ENCODE data around the gene SMARCC1.

The SMARCC1 gene

DNA sequence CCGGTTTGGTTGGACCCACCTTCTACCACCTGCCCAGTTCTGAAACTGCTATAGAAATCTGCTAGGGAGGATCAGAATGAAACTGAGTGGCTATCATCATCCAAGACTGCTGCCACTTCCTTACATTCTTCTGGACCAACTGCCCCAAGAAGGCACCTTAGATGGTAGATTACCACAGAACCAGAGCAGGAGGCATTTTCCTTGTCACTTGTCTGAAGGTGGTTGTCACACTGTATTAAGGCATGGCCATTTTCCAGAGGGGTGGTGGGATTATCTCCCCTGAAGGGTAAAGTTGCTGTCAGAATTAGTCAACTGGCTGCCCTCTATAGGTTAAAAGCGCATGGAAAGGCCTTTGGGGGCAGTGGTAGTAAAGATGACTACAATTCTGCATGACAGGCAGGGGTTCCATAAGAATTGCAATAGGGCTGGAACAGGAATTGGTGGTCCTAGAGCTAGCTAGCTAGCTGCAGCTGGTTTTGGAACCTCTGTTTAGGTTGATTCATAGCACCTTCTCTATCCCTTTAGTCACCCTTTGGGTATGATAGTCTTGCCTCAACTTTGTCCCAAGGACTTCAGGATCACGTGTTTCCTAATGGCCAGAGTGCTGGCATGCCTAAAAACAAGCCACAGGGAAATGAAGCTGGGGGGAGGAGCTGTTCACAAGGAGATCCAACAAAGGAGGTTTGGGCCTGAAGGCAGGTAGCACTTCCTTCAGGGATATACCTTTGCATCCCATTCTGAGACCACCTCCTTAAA is 198.2 kb downstream of the SMARCC1 start:
- TF ChIP-seq, protein P1, sequence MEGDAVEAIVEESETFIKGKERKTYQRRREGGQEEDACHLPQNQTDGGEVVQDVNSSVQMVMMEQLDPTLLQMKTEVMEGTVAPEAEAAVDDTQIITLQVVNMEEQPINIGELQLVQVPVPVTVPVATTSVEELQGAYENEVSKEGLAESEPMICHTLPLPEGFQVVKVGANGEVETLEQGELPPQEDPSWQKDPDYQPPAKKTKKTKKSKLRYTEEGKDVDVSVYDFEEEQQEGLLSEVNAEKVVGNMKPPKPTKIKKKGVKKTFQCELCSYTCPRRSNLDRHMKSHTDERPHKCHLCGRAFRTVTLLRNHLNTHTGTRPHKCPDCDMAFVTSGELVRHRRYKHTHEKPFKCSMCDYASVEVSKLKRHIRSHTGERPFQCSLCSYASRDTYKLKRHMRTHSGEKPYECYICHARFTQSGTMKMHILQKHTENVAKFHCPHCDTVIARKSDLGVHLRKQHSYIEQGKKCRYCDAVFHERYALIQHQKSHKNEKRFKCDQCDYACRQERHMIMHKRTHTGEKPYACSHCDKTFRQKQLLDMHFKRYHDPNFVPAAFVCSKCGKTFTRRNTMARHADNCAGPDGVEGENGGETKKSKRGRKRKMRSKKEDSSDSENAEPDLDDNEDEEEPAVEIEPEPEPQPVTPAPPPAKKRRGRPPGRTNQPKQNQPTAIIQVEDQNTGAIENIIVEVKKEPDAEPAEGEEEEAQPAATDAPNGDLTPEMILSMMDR (IDR thresholded peaks at IDR 0.05; ENCODE audit: insufficient read depth, low read depth, low read length, missing control alignments), result no peak
- H3K4me3 ChIP-seq (ENCODE audit: low read length), result no peak overlapping the region
- DNase-seq (ENCODE audit: low read depth), result peak; percentile 54

GRCh38 chr3:47581835-47582234 is 199.9 kb downstream of the SMARCC1 start:
- no peak overlapping the region for H3K4me3 ChIP-seq (ENCODE audit: low read length)
- DNase-seq (ENCODE audit: low read depth), result no peak
- TF ChIP-seq, protein P1 (IDR thresholded peaks at IDR 0.05; ENCODE audit: insufficient read depth, low read depth, low read length, missing control alignments), result no peak

- no peak for DNase-seq (ENCODE audit: low read depth)
These were observed 200.3 kb downstream of the SMARCC1 start for GRCh38 chr3:47581422-47581821.

DNA sequence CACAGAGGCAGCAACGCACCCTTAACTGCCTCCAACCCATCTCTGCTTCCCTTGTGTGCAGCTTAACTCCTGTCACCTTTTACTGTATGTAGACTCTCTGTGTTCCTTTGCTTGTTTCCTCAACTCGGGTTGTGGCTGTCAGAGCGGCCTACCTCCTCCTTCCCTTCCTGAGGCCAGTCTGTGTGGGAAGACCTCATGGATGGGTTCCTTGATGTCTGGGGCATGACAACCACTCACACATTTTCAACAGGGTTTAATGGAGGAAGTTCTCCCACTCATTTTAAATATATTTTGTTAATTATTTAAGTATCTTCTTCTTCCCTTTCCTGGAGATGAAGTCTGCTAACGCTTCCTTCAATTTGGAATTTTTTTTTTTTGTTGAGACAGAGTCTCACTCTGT is 201.2 kb downstream of the SMARCC1 start:
- no peak for DNase-seq (ENCODE audit: low read depth)
- no peak overlapping the region for H3K4me3 ChIP-seq (ENCODE audit: low read length)

More at GRCh38 chr3:47581422-47581821, 200.3 kb downstream of the SMARCC1 start:
- H3K4me3 ChIP-seq (ENCODE audit: low read length), result no peak overlapping the region
- TF ChIP-seq, protein P1 (IDR thresholded peaks at IDR 0.05; ENCODE audit: insufficient read depth, low read depth, low read length, missing control alignments), result no peak

GRCh38 chr3:47579875-47580274 is 201.8 kb downstream of the SMARCC1 start:
- no peak for DNase-seq (ENCODE audit: low read depth)
- H3K4me3 ChIP-seq (ENCODE audit: low read length), result no peak overlapping the region
- TF ChIP-seq, protein P1 (IDR thresholded peaks at IDR 0.05; ENCODE audit: insufficient read depth, low read depth, low read length, missing control alignments), result no peak

More for the DNA sequence above, 201.2 kb downstream of the SMARCC1 start:
- TF ChIP-seq, protein P1 (IDR thresholded peaks at IDR 0.05; ENCODE audit: insufficient read depth, low read depth, low read length, missing control alignments), result no peak

DNA sequence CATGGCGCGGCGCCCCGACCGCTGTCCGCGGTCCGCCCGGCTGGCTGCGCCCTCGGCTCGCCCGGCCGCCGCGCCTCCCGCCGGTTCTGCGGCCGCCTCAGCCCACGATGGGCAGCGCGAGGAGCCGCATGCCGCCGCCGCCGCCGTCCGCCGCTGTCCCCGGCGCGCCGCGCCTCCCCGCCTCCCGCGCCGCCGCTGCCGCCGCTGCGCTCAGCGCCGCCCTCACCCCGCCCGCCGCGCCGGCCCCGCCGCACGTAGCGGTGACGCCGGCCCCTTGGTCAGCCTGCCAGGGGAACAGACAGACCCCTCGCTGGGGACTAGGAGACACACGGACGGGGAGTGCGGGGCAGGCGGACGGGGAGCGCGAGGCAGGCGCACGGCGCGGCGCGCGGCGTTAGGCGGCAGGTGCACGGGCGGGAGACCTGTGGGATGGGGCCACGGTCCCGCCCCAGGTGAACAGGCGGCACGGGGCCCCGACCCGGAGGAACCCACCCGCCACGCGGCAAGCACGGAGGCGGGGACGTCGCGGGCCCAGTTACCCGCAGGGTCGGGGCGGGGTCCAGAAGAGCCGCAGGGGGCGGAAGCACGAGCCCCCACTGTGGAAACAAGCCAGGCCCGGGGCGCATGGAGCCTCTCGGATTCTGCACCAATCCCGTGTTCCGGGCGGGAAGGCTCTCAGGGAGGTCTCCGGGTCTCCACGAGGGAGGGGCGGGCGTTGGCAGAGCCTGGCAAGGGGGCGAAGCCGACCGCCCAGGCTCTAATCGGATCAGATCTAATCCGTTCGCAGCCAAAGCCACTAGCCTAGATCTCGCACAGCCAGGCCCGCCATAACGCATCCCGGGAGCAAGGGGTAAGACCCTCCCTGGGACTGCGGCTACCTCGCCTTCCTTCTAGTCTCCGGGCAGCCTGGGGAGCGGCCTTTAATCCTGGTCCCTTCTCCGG is 202.7 kb downstream of the SMARCC1 start, which contains the start of gene CSPG5:
Gene CSPG5 (minus strand): TSS at position 175 of the 942 bp plus-strand sequence. CDS start 172 bp downstream, at position 3.
- H3K4me3 ChIP-seq (ENCODE audit: low read length), result peak within 1 kb of the TSS; percentile 37
- peak; percentile 15 for DNase-seq (ENCODE audit: low read depth)
- TF ChIP-seq, protein P1 (IDR thresholded peaks at IDR 0.05; ENCODE audit: insufficient read depth, low read depth, low read length, missing control alignments), result no peak

All from epithelial cell of esophagus (primary cell).